Frontal cortex (tissue), 4 donors: Measurements from ENCODE around the gene CAPSL. TPM values are rescaled to one million over a fixed set of nuclear protein-coding genes. Genes with fewer than 3 reads are reported as not detected.
"Not testable (repeated sequence)": the region's sequence is repeated elsewhere in the genome, so short reads cannot be mapped to it uniquely, and the experiment has no call there.

Experiments
- DNase-seq, 2 donors: peaks; one replicate each; pipeline ENCODE4 v3.0.0; 2012; ENCODE audit warnings: low spot score in 2 of 2
- FAIRE-seq: peaks from 2 replicates; lab custom pipeline; 2012; peaks lifted over from hg19 to GRCh38; lab: Jason Lieb, UNC
- total RNA-seq: library from RNA; depleted of rRNA; stranded (reverse); fragments of >200 nt; gene quantifications from one replicate; pipeline ENCODE4 v1.2.3, GENCODE V29; 2014
- donor health status: control.
- donor health status: control.
- donor health status: control.

The CAPSL gene
- not detected for total RNA-seq

DNA sequence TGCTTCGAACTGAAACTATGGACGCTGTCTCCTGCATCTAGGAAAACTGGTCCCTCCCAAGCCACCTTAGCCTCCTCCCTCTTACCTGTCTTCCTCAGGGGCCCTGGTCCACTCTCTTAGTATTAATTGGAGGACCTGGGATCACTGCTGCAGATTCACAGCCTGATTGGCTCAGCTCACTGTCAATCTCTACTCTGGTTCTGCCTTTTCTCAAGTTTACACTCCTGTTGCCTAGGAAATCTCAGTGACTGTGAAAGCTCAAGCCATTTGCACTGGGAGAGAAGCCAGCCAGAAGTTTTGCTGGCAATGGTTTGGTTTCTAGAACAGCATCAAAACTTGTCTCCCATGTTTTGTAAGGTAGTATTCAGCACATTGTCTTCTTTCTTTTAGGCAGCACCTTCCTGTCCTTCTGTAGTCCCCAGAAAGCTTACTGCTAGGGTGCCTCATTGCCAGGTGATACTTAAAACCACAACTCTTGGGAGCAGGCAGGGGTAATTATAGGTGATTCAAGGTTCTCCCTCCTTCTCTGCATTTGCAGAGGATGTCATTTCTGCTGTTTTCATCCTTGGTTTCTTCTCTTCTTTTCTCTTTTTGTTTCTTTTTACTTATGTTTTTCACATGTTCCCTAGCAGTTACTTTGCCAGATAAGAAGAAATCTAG is at the start of gene CAPSL:
CAPSL (minus strand) TSS at position 55 of the 660 bp plus-strand sequence. CDS start 17,502 bp downstream, outside the sequence.
- FAIRE-seq = no peak
- peak in 1 of 2 donors; percentile 14 for DNase-seq

DNA sequence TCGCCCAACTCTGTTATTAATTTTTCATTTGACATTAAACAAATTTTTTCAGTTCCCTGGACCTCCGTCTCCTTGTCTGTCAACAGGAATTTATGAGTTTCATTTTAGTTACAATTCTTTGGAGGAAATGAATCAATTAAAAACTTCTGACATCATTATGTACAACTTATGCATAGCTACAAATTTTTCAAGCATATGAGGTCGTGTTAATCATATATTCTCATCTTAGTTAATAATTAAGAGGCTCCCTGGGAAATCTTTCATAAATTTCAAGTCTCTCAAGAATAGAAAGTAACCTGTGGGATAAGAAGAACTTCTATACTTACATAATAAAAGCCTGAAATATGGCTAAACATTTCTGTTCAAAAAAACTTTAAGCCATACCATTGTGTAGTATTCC is 49.4 kb upstream of the CAPSL start:
- FAIRE-seq (no peak), DNase-seq (no peak)

DNA sequence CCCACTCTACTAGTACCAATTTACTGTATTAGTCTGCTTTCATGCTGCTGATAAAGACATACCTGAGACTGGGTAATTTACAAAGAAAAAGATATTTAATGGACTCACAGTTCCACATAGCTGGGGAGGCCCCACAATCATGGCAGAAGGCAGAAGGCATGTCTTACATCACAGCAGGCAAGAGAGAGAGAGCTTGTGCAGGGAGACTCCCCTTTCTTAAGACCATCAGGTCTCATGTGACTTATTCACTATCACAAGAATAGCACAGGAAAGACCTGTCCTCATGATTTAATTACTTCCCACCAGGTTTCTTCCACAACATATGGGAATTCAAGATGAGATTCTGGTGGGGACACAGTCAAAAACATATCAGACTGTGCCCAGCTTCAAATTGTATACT is 41.3 kb upstream of the CAPSL start:
- no peak for DNase-seq
- FAIRE-seq = no peak

GRCh38 chr5:35976859-35977258 is 38.4 kb upstream of the CAPSL start:
- FAIRE-seq, DNase-seq: not testable (repeated sequence)

GRCh38 chr5:35974570-35974969 is 36.1 kb upstream of the CAPSL start:
- FAIRE-seq = no peak
- DNase-seq = no peak

DNA sequence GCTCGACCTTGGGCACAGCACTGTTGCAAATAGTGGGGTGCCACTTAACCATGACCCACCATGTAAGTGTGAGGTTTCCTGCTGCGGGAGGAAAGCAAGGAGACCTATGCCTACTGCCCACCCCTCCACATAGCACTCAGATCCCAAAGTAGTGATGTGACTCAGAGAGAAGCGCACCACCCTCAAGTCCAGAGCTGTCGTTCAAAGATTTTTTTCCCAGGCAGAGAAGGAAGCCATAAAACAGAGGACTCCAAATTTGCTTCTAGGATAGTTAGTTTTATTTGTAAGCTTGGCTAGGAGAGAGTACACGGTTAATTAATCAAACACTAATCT is 33.4 kb upstream of the CAPSL start:
- FAIRE-seq = no peak
- DNase-seq = no peak

DNA sequence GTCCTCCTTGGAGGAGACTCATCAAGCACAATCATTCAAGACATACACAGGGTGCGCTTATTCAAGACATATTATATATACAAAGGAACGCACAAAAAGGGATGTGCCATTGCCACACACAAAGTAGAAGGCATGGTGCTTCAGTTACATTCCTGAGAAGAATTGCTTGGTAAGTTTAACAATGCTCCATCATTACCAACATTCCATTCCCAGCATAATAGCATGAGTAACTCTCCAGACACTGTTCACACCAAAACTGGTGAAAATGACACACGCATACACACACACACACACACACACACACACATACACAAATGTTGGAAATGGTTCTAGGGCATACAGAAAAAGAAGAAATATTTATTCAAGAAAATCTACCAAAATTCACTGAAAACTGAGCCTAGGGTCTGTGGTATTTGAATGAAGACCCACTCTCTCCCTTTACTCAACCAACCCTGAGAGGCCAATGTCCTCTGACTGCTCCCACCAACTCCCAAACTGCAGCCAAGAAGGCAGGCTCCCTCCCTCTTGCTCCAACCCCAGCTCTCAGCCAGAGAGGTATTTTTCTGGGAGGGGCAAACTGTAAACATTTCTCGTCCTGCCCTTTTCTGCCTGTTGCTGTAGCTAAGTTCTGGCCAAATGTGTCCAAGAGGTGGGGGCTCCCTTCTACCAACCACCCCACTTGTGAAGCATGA is 32.9 kb upstream of the CAPSL start:
- DNase-seq (no peak), FAIRE-seq (no peak)

GRCh38 chr5:35963381-35963843 is 25.0 kb upstream of the CAPSL start:
- no peak for FAIRE-seq
- DNase-seq = no peak

DNA sequence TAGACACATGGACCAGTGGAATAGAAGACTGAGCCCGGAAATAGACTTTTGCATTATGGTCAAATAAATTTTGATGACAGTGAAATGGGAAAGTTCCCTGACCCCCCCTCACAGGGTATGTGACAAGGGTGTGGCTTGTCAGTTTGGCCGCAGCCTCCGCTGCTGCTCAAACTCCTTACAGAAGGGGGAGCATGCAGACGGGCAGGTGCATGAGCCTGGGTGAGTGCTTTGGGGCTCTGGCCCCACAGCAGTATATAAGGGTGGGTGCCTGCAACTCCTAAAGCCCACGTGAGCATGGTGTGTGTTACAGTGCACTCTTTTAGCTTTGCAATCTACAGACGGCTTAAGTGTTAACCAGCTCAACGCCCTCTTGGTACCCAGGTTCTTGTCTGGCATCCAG is 21.9 kb upstream of the CAPSL start:
- no peak for DNase-seq
- no peak for FAIRE-seq

- no peak for FAIRE-seq
- DNase-seq = no peak
Observed at GRCh38 chr5:35956429-35956828, 18.0 kb upstream of the CAPSL start.

DNA sequence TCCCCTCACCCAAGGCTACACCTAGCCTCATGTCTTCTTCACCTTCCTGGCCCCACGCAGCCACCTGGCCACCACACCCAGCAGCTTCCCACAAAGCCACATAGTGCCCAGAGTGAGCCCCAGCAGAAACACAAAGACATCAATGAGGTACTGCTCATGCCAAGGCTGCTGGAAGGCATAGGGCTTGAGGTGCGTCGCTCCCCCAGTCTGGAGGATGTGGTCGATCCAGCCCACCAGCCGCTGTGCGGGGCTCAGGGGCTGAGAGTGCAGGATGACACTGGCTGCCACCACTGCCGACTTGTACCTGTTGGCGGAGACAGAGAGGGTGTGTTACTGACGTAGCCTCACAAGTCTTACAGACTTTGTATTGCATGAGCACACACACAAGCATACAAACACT is 15.8 kb upstream of the CAPSL start:
- DNase-seq (no peak), FAIRE-seq (no peak)

DNA sequence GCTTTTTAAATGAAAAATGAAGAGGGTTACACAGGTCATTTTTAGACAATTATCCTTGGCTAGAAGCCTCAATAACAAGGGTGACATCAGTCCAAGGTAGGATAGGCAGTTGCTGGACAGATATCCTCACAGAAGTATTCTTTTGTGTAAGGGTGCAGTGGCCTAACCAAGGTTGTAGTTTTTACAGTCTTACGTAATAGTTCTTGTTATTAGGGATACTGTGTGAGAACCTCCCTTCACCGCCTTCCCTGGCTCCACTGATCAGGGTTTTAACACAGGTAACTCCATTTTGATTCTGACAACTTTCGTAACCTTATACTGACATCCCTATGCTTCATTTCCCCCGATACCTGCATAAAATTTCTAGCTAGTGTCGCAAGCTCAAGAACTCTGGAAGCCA is 8.7 kb upstream of the CAPSL start:
- DNase-seq (no peak), FAIRE-seq (no peak)

- DNase-seq (no peak), FAIRE-seq (no peak)
Observed at GRCh38 chr5:35939639-35940038, 1.2 kb upstream of the CAPSL start.

GRCh38 chr5:35926389-35927051 is 11.9 kb downstream of the CAPSL start:
- DNase-seq = peak; percentile 39 to 49
- FAIRE-seq = no peak

DNA sequence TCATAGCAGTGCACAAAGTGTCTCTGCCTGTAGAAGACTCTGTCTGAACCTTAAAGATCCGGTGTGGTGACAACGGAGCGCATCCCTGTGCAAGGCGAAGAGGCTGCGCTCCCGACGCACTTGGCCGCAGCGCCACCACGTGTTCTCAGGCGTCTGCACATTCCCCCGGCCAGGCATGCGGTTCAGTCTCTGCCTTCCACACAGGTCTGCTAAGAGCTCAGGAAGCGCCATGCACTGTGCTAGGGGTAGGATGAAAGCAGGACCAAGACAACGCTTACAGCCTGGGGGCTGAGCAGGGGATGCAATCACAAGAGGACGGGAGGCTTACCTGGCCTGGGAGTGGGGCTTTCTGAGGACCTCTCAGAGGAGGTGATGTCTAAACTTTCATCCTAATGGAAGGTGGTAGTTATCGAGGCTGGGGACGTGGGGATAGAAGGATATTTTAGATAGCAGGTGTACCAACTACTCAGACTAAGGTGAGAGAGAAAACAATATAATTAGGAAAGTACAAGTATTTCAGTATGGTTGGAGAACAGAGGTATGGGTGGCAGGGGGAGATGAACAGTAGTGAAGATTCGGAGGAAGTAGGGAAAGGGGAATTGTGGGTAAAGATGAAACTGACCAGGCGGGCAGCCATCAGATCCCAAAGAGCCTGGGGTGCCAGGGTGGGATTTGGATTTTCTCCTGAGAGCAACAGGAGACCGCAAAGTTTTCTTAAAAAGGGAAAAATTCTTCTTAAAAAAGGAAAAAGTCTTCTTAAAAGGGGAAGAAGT is 13.3 kb downstream of the CAPSL start:
- DNase-seq = peak; percentile 15 to 42
- no peak for FAIRE-seq

DNA sequence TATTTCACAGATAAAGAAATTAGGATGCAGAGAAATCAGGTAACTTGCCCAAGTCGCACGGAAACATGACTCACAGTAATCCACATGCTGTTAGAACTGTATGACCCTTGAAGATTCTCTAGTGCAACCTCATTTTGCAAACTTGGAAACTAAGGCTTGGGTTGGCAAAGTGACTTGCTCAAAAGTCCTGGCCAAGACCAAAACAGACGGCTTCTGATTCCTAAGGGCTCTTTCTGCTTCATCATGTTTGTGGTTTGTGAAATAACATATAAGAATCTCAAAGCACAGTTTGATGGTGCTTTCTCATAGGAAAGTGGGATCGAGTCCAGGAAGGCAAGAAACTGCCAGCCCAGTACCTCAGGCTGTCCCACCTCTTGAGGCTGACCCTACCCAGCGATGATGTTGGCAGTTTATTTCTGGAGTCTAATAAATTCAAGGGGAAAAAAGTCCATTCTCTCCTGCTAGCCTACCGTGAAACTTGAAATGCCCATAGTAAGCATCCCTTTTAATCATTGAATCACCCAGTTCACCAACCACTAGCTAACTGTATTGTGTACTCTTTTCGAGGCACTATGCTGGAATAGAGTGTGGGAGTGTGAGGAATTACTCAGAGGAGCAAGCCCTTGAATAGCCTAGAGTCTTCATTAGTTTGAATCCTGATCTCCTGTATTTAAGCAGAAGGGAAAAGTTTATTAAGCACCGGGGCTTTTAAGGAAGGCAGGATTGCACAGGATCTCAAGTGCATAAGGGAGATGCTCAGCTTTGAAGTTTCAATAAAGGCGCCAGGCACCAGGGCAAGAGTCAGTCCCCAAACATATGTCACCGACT is 14.1 kb downstream of the CAPSL start:
- FAIRE-seq = no peak
- DNase-seq = no peak

GRCh38 chr5:35922468-35922867 is 16.0 kb downstream of the CAPSL start:
- DNase-seq (no peak), FAIRE-seq (no peak)

DNA sequence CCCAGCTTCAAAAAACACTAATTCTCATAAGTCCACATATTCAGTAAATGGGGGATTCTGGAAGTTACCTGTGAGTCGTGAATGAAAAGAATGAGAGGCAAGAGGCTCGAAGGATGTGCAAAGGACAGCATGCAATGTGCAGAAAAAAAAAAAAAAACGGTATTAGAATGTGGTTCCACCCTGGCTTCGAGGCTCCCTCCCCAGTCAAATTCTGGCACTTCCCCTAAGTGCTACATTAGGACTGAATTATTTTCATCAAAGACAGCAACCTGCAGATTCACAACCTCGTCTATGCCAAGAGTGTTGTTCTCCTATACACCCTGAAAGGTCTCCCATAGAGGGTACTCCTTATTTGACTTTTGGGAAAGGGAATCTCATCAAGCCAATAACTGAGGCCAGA is 16.5 kb downstream of the CAPSL start:
- no peak for FAIRE-seq
- DNase-seq = no peak

DNA sequence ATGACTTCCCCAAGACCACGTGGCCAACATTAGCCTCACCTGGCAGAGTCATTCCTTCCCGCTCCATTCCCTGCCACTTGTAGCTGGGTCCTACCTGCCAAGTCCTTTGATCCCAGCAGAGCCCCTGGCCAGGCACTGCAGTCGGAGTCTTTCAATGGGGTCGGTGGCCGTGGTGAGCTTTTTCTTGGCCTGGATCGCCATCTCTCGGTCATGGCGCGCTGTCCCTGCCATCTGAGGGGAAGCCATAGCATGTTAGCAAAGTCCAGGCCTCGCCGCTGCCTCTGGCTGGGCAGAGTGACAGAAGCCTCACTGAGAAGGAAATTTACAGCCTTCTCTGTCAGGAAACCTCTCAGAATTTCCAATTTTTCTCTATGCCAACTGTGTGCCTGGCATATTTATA is 17.5 kb downstream of the CAPSL start:
- no peak for DNase-seq
- no peak for FAIRE-seq

- FAIRE-seq (no peak), DNase-seq (no peak)
Observed at GRCh38 chr5:35919191-35919590, 19.2 kb downstream of the CAPSL start.
